ENCODE measurements around the gene OR7C1. TPM values are rescaled to one million over a fixed set of nuclear protein-coding genes. Genes with fewer than 3 reads are reported as not detected.

Gene OR7C1
- total and polyA plus RNA-seq, 2 experiments from 2014 or later: 0.03 TPM; not detected in 1

DNA sequence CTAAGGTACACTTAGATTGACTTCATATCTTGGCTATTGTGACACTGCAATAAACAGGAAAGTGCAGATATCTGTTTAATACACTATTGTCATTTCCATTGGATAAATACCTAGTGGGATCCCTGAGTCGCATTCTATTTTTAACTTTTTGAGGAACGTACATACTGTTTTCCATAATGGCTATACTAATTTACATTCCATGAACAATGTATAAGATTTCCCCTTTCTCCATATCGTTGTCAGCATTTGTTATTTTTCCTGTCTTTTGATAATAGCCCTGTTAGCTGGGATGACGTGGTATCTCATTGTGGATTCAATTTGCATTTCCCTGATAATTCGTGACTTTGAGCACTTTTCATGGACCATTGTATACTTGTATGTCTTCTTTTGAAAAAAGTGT, 33.5 kb upstream of the OR7C1 start (continued):
- TF ChIP-seq, protein P1, sequence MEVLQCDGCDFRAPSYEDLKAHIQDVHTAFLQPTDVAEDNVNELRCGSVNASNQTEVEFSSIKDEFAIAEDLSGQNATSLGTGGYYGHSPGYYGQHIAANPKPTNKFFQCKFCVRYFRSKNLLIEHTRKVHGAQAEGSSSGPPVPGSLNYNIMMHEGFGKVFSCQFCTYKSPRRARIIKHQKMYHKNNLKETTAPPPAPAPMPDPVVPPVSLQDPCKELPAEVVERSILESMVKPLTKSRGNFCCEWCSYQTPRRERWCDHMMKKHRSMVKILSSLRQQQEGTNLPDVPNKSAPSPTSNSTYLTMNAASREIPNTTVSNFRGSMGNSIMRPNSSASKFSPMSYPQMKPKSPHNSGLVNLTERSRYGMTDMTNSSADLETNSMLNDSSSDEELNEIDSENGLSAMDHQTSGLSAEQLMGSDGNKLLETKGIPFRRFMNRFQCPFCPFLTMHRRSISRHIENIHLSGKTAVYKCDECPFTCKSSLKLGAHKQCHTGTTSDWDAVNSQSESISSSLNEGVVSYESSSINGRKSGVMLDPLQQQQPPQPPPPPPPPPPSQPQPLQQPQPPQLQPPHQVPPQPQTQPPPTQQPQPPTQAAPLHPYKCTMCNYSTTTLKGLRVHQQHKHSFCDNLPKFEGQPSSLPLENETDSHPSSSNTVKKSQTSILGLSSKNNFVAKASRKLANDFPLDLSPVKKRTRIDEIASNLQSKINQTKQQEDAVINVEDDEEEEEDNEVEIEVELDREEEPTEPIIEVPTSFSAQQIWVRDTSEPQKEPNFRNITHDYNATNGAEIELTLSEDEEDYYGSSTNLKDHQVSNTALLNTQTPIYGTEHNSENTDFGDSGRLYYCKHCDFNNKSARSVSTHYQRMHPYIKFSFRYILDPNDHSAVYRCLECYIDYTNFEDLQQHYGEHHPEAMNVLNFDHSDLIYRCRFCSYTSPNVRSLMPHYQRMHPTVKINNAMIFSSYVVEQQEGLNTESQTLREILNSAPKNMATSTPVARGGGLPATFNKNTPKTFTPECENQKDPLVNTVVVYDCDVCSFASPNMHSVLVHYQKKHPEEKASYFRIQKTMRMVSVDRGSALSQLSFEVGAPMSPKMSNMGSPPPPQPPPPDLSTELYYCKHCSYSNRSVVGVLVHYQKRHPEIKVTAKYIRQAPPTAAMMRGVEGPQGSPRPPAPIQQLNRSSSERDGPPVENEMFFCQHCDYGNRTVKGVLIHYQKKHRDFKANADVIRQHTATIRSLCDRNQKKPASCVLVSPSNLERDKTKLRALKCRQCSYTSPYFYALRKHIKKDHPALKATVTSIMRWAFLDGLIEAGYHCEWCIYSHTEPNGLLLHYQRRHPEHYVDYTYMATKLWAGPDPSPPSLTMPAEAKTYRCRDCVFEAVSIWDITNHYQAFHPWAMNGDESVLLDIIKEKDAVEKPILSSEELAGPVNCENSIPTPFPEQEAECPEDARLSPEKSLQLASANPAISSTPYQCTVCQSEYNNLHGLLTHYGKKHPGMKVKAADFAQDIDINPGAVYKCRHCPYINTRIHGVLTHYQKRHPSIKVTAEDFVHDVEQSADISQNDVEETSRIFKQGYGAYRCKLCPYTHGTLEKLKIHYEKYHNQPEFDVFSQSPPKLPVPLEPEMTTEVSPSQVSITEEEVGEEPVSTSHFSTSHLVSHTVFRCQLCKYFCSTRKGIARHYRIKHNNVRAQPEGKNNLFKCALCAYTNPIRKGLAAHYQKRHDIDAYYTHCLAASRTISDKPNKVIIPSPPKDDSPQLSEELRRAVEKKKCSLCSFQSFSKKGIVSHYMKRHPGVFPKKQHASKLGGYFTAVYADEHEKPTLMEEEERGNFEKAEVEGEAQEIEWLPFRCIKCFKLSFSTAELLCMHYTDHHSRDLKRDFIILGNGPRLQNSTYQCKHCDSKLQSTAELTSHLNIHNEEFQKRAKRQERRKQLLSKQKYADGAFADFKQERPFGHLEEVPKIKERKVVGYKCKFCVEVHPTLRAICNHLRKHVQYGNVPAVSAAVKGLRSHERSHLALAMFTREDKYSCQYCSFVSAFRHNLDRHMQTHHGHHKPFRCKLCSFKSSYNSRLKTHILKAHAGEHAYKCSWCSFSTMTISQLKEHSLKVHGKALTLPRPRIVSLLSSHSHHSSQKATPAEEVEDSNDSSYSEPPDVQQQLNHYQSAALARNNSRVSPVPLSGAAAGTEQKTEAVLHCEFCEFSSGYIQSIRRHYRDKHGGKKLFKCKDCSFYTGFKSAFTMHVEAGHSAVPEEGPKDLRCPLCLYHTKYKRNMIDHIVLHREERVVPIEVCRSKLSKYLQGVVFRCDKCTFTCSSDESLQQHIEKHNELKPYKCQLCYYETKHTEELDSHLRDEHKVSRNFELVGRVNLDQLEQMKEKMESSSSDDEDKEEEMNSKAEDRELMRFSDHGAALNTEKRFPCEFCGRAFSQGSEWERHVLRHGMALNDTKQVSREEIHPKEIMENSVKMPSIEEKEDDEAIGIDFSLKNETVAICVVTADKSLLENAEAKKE (CRISPR knock-in tag; IDR thresholded peaks at IDR 0.05): no peak
- TF ChIP-seq CREB1 (CRISPR knock-in tag; IDR thresholded peaks at IDR 0.05; ENCODE audit: low read depth) (no peak), ZNF114 (CRISPR knock-in tag; IDR thresholded peaks at IDR 0.05) (no peak), JUNB (IDR thresholded peaks at IDR 0.05; ENCODE audit: unreplicated experiment) (no peak)
- TF ChIP-seq, protein P2, sequence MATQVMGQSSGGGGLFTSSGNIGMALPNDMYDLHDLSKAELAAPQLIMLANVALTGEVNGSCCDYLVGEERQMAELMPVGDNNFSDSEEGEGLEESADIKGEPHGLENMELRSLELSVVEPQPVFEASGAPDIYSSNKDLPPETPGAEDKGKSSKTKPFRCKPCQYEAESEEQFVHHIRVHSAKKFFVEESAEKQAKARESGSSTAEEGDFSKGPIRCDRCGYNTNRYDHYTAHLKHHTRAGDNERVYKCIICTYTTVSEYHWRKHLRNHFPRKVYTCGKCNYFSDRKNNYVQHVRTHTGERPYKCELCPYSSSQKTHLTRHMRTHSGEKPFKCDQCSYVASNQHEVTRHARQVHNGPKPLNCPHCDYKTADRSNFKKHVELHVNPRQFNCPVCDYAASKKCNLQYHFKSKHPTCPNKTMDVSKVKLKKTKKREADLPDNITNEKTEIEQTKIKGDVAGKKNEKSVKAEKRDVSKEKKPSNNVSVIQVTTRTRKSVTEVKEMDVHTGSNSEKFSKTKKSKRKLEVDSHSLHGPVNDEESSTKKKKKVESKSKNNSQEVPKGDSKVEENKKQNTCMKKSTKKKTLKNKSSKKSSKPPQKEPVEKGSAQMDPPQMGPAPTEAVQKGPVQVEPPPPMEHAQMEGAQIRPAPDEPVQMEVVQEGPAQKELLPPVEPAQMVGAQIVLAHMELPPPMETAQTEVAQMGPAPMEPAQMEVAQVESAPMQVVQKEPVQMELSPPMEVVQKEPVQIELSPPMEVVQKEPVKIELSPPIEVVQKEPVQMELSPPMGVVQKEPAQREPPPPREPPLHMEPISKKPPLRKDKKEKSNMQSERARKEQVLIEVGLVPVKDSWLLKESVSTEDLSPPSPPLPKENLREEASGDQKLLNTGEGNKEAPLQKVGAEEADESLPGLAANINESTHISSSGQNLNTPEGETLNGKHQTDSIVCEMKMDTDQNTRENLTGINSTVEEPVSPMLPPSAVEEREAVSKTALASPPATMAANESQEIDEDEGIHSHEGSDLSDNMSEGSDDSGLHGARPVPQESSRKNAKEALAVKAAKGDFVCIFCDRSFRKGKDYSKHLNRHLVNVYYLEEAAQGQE (IDR thresholded peaks at IDR 0.05; ENCODE audit: unreplicated experiment): no peak

DNA sequence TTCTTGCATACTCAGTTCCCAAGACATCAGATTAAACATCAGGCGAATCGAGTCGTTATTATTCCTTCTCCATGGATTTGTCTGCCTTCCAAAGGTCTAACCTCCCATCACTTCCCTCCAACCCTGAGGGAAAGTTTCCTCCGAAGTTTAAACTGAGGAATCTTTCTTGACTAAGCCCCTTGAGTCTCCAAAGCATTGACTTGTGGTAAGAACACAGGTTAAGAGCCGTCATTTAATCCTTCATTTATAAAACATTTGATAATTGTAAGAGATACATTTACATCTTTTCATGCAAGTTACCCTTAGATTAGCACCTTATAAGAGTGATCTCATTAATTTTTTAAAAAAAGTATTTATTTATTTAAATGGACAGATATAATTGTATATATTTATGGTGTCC, 13.8 kb upstream of the OR7C1 start, which contains the start of gene OR7A10:
Gene OR7A10, minus strand, starts transcription at position 101 of the 400 bp plus-strand sequence. CDS start 7,045 bp downstream, outside the sequence.
- H3K27me3 Mint-ChIP-seq (ENCODE audit: insufficient read depth, low read depth, poor library complexity): peaks cover 5% of the 10 kb centered on the region
- Histone ChIP-seq H3K27ac (ENCODE audit: low read depth) (no peak within 1 kb of the TSS), H3K4me2 (no peak within 1 kb of the TSS), H3K79me2 (replicated peaks; ENCODE audit: insufficient read depth) (no peaks in the 10 kb centered on the region), H3K4me3 (no peak within 1 kb of the TSS), H3K36me3 (ENCODE audit: insufficient read depth) (no peaks in the 10 kb centered on the region), H4K20me1 (replicated peaks; ENCODE audit: insufficient read depth) (no peaks in the 10 kb centered on the region), H3K4me1 (ENCODE audit: insufficient read depth) (no peaks in the 10 kb centered on the region), H2AFZ (no peak within 1 kb of the TSS), H3K27me3 (ENCODE audit: insufficient read depth) (no peaks in the 10 kb centered on the region), H3K9me2 (ENCODE audit: insufficient read depth) (no peaks in the 10 kb centered on the region), H3F3A (replicated peaks; ENCODE audit: low read depth) (no peaks in the 10 kb centered on the region)
- ATAC-seq (no peak), DNase-seq (ENCODE audit: low spot score) (no peak)
- H3K36me3 Mint-ChIP-seq (ENCODE audit: low read depth): peaks cover 22% of the 10 kb centered on the region
- H3K4me3 Mint-ChIP-seq: no peak within 1 kb of the TSS
- H3K9me3 Mint-ChIP-seq: peaks cover 85% of the 10 kb centered on the region
- no peak within 1 kb of the TSS for H3K27ac Mint-ChIP-seq
- H3K4me1 Mint-ChIP-seq: no peaks in the 10 kb centered on the region
- TF ChIP-seq CREB1 (CRISPR knock-in tag; IDR thresholded peaks at IDR 0.05; ENCODE audit: low read depth): no peak
- no peak for TF ChIP-seq EZH2phosphoT487 (IDR thresholded peaks at IDR 0.05; ENCODE audit: unreplicated experiment)
- TF ChIP-seq, protein P2 (IDR thresholded peaks at IDR 0.05; ENCODE audit: unreplicated experiment): no peak
- TF ChIP-seq ZNF331 (CRISPR knock-in tag; IDR thresholded peaks at IDR 0.05; ENCODE audit: low read depth): no peak

All from GM23338 (cell line).